Fibroblast of skin of back (primary cell): ENCODE results near the gene XYLT1.

Source experiments
- DNase-seq: peaks from one replicate; pipeline ENCODE4 v3.0.0-alpha.2; 2013

Gene XYLT1

DNA sequence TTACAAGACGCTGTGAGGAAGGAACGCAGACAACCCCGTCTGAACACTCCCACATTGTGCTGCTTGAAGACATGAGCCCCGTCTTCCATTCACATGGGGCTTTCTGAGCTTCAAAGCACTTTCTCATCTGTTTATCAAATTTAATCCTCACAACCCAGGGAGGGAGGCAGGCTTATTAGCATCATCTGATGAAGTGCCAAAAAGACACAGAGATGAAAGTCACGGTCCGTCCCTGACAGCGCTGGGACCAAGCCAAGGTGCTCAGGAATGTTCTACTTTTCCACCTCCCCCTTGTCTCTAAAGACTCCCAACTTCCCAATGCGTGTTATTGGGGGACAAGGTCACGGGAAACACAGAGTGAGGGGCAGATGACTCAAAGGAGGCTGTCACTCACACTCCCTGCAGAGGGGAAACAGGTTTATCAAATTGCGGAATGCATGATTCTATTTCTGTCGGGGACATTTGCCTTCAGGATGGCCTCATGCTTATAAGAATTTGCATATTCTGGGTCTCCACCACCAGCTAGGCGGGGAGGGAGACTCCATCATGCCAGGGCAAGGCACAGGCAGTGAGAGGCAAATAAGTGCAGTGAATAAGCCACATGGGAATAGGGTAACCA, 10.7 kb downstream of the XYLT1 start:
- peak; percentile 31 for DNase-seq

DNA sequence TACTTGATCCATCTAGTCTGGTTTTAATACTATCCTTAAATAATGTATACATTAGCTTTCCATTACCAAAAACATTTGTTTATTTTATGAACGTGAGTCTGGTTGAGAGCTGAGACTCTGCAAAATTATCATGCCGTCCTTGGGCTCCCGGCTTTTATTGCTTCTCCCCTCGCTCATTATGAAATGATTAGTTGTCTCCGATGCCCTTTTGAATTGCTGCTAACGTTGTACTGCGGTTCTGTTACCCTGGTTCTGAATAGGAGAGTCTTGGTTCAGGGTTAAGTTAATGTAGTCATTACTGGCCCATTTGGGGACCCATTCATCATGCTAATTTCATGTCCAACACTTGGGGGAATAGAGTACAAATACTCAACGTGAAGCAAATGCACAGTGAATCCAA, 12.8 kb downstream of the XYLT1 start:
- no peak for DNase-seq

DNA sequence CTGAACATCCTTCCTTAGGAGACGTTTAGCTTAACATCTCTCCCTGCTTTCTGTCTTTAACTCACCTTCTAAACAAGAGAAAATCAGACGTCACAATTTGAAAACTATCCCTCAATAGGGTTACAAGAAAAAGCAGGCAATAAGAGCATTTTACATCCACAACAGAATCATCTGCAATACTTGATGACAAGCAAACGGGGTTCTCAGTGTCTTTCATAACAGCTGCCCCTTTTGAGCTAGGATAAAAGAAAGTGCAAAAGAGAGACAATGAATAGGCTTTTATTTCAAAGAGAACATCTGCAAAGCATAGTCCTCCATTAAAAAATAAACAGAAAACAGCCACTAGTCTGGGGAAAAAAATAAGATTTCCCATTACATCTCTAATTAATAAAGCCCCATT, 13.2 kb downstream of the XYLT1 start:
- no peak for DNase-seq

DNA sequence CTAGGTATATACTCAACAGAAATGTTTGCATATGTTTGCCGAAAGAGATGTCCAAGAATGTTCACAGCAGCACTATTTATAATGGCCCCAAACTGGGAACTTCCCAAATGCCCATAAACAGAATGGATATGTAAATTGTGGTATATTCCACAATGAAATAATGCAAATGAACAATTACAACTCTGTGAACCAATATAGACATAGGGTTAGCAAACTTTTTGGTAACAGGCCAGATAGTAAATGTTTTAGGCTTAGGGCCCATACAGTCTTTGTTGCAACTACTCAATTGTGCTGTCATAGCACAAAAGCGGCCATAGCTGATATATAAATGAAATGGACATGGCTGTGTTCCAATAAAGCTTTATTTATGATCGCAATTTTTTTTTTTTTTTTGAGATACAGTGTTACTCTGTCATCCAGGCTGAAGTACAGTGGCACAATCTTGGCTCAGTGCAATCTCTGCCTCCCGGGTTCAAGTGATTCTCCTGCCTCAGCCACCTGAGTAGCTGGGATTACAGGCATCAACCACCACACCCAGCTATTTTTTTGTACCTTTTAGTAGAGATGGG, 16.5 kb downstream of the XYLT1 start:
- no peak for DNase-seq

DNA sequence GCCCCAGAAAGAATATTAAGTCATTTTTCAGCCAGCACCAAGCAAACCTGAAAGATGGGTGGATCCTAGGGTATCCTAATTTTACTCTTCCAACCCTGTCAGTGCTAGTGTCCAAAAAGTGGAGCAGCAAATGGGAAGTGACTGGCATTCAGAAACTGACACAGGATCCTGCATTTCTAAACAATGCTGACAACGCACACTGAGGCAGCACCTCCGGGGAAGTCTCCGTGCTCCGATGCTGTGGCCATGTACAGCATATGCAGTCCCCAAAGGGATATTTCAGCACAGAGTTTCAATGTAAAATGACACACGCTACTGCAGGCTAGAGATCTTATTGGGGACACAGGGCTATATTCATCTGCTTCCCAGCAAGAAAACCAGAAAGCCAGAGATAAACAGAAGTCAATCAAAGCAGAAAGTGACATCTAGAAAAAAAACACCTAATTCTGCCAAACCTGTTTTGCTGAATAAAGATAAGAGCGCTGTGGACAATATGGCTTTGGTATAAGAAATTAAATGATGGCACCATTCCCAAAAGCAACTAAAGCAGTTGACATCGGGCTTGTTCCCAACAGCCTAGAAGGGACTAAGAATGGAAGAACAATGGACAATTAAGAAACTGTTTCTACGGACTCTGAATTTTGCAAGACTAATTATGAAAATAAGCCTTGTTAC, 17.3 kb downstream of the XYLT1 start:
- no peak for DNase-seq

DNA sequence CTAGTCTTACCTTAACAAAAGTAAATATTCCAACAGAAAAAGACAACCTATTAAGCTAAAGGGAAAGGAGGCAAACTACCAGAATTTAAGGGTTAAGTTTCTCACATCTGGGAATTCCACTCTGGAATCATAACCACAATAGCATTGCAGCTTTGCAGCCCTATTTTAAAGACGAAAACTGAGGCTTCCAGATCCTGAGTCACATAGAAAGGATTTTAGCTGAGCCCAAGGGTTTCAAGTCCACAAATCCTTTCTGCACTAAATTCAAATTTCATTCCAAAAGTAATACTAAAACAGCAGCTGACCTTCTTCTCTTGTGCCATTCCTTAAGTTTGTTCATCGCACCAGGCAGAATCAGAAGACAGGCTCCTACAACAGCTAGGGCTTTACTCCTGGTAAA, 17.8 kb downstream of the XYLT1 start:
- peak; percentile 35 for DNase-seq

DNA sequence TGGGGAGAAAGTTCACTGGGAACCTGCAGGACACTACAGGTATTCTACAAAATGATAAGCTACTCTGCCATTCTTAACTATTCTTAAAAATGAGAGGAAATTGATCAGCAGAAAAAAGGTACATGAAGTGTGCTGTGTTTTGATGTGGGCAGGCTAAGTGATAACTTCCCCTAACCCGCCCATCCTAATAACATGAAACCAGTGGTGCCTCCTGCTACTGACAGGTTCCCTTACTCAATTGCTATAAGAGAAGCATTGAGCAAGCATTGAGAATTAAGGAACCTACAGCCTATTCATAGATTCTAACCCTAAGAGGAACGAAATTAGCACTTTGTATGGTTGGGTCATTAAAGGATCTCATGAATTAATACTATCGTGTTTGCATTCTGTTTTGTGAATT, 18.9 kb downstream of the XYLT1 start:
- no peak for DNase-seq

DNA sequence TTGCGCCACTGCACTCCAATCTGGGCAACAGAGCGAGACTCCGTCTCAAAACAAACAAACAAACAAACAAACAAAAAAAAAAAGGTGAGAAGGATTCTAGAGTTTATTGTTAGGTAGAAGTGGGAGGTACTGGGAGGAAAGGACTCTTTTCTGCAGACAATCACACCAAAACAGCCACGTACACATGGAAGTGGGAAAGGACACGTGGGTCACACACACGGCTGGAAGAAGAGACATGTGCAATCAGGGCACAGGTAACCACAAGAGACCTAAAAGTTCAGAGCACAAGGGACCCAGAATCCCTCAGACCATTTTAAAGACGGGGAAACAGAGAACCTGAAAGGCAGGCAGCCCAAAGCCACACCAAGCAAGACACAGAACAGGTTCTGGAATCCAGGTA, 20.5 kb downstream of the XYLT1 start:
- no peak for DNase-seq

DNA sequence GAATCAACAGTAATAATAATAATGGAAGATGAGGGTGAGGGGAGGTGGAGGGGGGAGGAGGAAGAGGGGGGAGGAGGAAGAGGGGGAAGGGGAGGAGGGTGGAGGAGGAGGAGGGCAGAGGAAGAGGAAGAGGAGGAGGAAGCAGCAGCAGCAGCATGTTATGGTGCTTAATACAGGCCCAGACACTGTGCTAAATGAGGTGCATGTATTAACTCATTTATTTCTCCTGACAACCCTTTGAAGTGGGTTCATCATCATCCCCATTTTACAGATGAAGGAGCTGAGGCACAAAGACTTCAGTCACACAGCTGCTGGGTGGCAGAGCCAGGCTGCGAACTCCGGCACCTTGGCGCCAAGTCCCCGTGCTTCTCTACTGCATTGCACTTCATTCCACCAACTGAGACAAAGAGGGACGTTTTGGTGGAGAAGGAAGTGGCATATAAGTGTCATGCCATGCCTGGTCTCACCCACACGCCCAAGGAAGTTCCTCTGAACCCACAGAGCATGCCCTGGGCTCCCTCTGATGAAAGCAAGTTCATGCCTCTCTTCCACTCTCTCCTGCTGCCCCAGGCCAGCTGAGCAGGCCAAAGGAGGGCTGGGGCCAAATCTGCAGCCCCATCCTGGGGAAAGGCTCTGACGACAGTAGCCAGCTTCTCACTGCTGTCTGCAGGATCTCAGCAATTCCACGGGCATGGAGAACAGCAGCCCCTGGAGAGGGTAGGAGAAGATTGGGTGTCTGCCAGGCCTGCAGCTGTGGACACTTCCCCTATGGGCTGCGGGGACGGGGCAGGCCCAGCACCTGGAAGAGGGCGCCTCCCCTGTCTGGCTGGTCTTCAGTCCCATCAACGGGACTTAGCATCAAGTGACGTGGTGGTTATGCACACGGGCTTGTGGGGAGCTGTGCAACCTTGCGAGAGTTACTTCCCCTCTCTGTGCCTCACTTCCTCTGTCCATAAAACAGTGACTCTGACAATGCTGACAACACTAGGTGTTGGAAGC, 21.8 kb downstream of the XYLT1 start:
- no peak for DNase-seq

DNA sequence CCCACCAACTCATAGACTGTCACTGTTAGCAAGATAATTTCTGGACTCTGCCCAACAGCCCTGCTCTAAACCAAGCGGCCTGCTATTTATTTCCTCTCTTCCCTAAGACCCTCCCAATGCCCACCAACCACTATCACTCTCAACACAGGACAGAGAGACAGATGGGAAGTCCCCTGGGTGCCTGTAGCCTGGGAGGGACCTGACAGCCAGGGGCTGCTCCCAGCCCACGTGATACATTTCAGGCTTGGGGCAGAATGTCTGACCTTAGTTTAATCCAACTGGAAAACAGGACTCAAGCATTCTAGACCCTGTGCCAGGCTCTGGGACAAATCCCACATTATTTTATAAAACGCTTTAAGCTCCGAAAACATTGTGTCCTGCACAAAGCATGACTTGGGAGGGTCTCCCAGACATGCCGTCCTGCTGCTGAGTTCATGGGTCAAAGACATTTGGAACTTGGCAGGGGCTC, 23.6 kb downstream of the XYLT1 start:
- DNase-seq: no peak

DNA sequence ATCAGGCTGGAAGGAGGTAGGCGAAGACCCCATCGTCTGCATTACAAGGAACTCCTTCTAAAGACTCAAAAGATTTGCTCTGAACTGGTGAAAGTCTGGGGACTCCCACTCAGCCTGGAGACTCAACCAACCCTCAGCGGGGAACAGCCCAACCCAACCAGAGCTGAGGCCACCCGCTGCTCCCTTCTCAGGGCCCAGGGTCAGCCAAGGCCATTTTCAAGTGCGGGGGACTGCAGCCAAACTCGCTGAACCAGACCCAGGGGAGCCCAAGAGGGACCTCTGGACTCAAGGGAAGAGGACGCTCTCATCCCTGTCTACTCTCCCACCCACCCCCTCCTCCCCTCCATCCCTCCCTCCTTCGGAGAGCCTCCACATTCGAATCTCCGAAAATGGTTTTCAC, 24.1 kb downstream of the XYLT1 start:
- no peak for DNase-seq

DNA sequence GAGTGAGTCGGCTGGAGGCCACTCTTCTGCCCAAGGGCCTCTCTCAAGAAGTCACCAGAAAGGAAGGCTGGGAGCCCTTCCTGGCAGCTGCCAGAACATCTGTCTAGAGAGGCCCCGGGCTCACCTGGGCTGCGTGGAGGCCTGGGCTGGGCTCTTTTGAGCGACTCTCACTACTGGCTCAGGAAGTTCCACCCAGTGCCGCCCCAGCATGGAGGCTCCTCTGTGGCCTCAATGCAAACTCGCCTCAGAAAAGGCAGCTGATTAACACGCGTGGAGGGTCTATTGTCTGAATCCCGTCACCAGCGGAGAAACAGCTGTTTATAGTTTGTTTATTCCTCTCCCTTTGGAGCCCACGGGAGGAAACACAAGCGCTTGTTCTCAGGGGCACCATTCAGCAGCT, 25.3 kb downstream of the XYLT1 start:
- no peak for DNase-seq

DNA sequence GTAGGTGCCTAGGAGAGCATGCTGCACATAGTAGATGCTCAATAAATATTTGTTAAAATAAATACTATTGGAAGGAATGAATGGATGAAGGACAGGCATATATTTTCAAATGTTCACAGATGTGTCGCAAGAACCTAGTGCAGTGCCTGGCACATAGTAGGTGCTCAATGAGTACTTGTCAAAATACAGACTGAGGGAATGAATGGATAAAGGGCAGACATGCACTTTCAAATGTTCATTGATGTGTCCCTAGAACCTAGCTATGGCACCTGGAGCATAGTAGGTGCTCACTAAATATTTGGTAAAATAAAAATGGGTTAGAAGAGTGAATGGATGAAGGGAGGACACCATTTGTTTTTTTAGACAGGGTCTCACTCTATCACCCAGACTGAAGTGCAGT, 26.1 kb downstream of the XYLT1 start:
- no peak for DNase-seq

DNA sequence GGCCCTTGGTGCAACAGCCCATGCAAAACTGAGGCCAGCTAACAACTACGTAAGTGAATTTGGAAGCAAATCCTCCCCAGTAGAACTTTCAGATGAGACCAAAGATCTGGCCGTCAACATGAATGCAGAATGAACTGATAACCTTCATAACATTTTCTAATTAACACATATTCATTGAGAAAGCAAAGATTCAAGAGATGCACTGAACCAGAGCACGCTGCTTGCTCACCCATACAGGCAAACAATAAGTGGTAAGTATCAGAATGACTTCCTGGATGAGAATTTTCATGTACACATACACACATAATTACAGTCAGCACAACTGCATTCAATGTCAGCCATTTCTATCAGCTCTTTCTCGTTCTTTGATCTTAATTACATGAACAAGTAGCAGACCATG, 30.6 kb downstream of the XYLT1 start:
- DNase-seq: no peak

DNA sequence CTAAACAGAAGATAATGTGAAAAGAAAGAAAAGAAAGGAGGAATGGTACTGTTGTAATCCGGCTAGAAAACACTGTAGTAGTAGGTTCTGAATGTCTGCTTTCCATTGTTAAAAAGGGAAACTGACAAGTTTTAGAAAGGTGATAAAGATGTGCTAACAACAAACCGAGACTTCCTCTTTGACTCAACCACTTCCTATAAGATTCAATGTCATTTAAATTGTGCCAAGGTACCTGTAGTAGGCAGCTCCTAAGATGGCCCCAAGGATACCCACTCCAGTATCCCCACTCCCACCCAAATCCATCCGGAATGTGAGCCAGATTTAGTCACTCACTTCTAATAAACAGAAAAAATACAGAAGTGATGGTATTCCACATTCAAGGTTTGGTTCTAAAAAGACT, 31.2 kb downstream of the XYLT1 start:
- no peak for DNase-seq

DNA sequence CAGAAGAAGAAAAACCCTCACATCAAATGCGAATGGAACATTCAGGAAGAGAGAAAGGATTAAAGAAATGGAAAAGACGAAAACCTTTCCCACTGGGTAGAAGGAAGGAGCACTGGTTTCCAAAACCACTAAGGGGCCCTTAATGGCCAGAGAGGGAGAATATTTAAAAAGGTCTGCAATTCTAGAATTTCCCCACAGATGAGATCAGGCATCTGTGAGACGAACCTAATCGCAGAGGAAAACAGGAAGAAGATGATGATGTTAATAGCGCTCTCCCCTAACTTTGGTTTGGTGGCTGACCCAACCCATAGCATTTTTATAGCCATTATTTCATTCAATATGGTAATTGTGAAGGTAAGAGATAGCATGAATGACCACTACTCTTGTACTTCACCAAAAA, 32.8 kb downstream of the XYLT1 start:
- DNase-seq: no peak

DNA sequence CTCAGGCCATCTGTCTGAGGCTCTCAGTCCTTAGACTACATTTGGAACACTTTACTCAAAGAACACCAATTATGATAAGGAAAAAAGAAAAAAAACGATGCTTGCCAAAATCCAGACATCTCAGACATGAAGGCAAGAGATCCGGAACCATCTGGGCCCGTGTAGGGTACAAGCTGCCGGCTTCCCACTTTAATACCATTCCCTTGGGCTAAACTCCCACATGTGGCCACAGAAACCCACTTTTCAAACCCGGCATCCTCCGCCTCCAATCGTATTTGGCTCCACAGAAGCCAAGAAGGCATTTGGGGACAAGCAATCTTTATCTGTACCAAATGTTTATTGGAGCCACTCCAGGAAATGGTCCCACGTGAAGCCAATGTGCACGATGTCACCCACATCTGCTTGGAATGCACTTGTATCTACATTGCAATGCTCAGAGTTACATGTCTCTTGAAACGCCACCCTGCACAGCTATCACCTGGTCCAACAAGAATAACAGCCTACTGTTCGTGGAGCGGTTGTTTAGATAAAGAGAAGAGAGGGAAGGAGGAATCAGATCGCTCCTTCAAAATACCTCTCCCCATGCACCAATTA, 33.5 kb downstream of the XYLT1 start:
- peak; percentile 34 for DNase-seq

DNA sequence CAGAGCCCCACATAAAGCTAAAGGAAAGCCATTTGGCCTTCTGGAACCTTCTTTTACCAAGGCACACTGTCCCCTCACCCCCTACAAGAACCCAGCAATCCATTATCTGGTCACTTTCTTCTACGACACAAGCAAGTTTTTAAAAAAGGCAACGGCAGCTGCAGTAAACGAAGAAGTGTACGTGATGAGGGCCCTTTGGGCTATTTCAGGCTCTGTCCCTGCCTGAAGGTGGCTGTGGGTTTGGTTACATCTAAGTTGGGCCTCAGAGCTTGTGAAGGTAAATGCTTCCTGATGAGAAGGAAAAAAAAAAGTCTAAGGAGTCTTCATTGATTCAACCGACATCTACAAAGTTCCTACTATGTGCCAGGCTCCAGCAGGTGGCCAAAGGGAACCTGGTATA, 35.4 kb downstream of the XYLT1 start:
- DNase-seq: no peak

DNA sequence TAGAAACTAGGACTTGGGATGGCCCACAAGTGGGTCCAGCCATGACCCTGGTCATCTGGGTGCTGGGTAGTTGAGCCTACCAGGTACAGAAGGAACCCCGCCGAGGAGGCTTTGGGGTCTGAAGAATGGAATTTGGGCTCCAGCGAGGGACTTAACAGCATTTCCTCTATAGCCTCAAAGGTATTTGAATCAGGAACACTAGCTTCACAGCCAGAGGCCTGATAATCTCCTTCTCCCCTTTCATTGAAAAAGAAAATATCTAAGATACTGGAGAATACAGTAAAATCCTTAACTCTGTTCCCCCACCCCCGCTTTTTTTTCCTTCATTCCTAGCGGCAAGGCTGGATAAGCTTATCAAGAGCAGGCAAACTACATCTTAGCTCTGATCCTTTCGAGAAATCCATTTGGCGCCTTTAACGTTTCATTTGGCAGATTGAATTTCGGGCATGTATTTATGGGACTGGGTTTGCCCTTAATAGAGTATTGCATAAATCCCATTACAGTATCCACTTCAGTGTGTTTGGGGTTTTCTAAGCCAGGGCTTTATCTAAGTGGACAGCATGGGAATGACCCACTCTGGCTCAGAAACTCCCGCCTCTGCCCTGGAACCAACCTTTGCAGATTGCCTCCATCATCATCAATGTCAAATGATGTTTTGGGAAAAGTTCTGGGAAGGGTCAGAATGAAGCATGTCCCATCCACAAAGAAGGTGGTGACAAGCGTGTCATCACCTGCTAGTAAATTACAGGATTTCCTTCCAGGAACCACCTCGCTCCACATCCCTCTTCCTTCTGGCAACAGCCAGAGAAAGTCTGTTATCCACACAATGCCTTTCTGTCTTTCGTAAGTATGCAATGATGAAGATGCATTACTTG, 36.9 kb downstream of the XYLT1 start:
- DNase-seq: no peak

DNA sequence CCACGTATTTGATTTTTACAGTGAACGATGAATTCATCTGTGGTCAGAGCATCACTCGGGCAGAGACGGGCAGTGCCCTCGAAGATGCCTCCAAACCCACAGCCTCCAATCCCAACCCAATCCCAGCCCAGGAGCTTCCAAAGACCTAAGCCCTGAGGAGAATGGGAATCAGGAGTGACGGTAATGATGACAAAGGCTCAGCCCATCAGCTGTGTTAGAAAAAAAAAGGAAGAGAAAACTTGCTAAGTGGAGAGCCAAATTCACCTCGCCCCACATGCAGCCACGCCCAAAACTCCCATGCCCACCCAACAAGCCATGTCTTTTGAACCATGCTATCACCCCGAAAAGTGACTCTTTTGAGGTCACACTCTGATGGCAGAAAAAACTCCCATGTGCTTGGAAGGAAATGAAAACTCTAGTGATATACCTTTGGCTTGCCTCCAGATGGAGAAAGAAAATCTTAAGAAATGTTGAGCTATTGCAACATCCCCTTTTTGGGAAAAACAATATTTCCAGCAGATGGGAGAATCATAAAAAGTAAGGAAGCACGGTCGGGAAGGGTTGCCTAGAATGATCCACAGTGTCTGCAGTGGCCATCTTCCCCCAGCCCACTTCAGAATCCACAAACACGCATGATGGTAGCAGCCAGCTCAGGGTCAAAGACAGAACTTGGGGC, 37.7 kb downstream of the XYLT1 start:
- DNase-seq: no peak
